ENCODE results near the gene PDGFC. TPM values are rescaled to one million over a fixed set of nuclear protein-coding genes. Genes with fewer than 3 reads are reported as not detected.

Gene PDGFC
- total and polyA plus RNA-seq, 12 donors: 2.1 to 18.2 (median 14.8) TPM

GRCh38 chr4:156838761-156839160 lies 132.8 kb downstream of the PDGFC start:
- intact Hi-C loops (cut with DNase I): no loop called here
- no peak for DNase-seq

GRCh38 chr4:156837625-156838345 lies 133.8 kb downstream of the PDGFC start:
- H3K9me3 ChIP-seq: peaks cover 0 to 44% (median 19%) of the 10 kb centered on the region in 11 donors
- no peaks in the 10 kb centered on the region for H3K36me3 ChIP-seq
- TF ChIP-seq, protein P1, sequence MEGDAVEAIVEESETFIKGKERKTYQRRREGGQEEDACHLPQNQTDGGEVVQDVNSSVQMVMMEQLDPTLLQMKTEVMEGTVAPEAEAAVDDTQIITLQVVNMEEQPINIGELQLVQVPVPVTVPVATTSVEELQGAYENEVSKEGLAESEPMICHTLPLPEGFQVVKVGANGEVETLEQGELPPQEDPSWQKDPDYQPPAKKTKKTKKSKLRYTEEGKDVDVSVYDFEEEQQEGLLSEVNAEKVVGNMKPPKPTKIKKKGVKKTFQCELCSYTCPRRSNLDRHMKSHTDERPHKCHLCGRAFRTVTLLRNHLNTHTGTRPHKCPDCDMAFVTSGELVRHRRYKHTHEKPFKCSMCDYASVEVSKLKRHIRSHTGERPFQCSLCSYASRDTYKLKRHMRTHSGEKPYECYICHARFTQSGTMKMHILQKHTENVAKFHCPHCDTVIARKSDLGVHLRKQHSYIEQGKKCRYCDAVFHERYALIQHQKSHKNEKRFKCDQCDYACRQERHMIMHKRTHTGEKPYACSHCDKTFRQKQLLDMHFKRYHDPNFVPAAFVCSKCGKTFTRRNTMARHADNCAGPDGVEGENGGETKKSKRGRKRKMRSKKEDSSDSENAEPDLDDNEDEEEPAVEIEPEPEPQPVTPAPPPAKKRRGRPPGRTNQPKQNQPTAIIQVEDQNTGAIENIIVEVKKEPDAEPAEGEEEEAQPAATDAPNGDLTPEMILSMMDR (IDR thresholded peaks at IDR 0.05): no peak
- peaks cover 0 to 10% (median 0%) of the 10 kb centered on the region in 9 donors for H3K4me1 ChIP-seq
- intact Hi-C loops (cut with DNase I): no loop called here
- ATAC-seq (peak in 7 of 8 donors; percentile 38 to 95 (median 76)), DNase-seq (no peak)
- no peaks in the 10 kb centered on the region for H3K27me3 ChIP-seq
- H3K27ac ChIP-seq: peak overlapping the region in 7 of 10 donors; percentile 17 to 78 (median 47)
- H3K4me3 ChIP-seq: no peak overlapping the region
- WGBS, 2 donors: 49 to 64% methylated on average over 2 of the region's 2 CpGs

More at GRCh38 chr4:156838761-156839160, 132.8 kb downstream of the PDGFC start:
- TF ChIP-seq, protein P1 (IDR thresholded peaks at IDR 0.05): no peak
- Histone ChIP-seq H3K4me3 (no peak overlapping the region), H3K27ac (no peak overlapping the region), H3K36me3 (no peaks in the 10 kb centered on the region), H3K27me3 (no peaks in the 10 kb centered on the region), H3K4me1 (peaks cover 0 to 10% (median 0%) of the 10 kb centered on the region in 9 donors), H3K9me3 (peaks cover 0 to 44% (median 19%) of the 10 kb centered on the region in 11 donors)
- ATAC-seq: no peak
- 89 to 92% methylated on average over 5 of the region's 5 CpGs for WGBS, 2 donors

- Histone ChIP-seq H3K27me3 (no peaks in the 10 kb centered on the region), H3K4me3 (no peak overlapping the region), H3K4me1 (peaks cover 0 to 18% (median 7%) of the 10 kb centered on the region in 9 donors), H3K36me3 (no peaks in the 10 kb centered on the region), H3K9me3 (peaks cover 0 to 3% (median 0%) of the 10 kb centered on the region in 11 donors), H3K27ac (no peak overlapping the region)
- WGBS, 2 donors: 93 to 98% methylated on average over 3 of the region's 3 CpGs
- TF ChIP-seq, protein P1 (IDR thresholded peaks at IDR 0.05): no peak
- no peak for DNase-seq
- intact Hi-C loops (cut with DNase I): no loop called here
- no peak for ATAC-seq
These were observed 138.7 kb downstream of the PDGFC start for GRCh38 chr4:156832886-156833285.

DNA sequence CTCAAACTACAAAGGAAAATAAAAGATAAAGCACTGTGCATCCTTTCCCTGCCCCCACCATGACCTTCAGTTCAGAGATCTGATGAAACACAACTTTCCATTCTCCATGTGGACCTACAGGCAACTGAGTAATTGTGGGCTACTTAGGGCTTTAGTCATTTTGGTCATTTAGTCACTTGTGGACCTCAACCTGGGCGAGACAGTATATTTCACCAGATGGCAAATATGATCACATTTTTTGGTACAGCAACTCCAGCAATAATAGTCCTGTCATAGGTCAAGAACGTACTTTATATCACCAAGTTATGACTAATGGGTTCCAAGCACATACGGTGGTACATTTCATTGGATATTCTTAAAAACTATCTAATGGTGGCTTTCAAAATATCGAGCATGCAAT lies 141.2 kb downstream of the PDGFC start:
- Histone ChIP-seq H3K4me3 (no peak overlapping the region), H3K4me1 (peaks cover 0 to 15% (median 3%) of the 10 kb centered on the region in 9 donors), H3K9me3 (no peaks in the 10 kb centered on the region), H3K27me3 (no peaks in the 10 kb centered on the region), H3K36me3 (no peaks in the 10 kb centered on the region), H3K27ac (no peak overlapping the region)
- TF ChIP-seq, protein P1 (IDR thresholded peaks at IDR 0.05): no peak
- intact Hi-C loops (cut with DNase I): no loop called here
- no peak for DNase-seq
- WGBS, 2 donors: 92 to 94% methylated on average over 4 of the region's 4 CpGs
- ATAC-seq: no peak
